B cell (primary cell): ENCODE measurements around the gene ADCY1. TPM values are rescaled to one million over a fixed set of nuclear protein-coding genes. Genes with fewer than 3 reads are reported as not detected.

ENCODE experiments used
- ATAC-seq: fragments of 200-7000 bp; cut with Tn5 transposase; one replicate; pipeline ENCODE4 v1.10.0; 2021; ENCODE audit warnings: low read depth, mild to moderate bottlenecking, moderate number of reproducible peaks, moderate library complexity
- CTCF ChIA-PET: fragments of 350-600 bp; sonication (Branson Sonifier 250); formaldehyde crosslinking; loops from one replicate; lab custom pipeline; 2021; ENCODE audit warnings: antibody characterized with exemption, inconsistent platforms; lab: Charles Lee
- POLR2A ChIA-PET: fragments of 350-600 bp; sonication (Branson Sonifier 250); formaldehyde crosslinking; loops from one replicate; lab custom pipeline; 2021; ENCODE audit warnings: antibody characterized with exemption; lab: Charles Lee
- DNase-seq: peaks from one replicate; pipeline ENCODE4 v3.0.0; 2013
- H2AFZ ChIP-seq: 2 replicates; pipeline ENCODE4 v1.6.1; 2012; ENCODE audit warnings: mild to moderate bottlenecking, low read depth, low read length; ENCODE audit not compliant: insufficient read depth, poor library complexity, severe bottlenecking
- H3K27ac ChIP-seq, 2 donors: 1 replicate in 1 of 2; 2 replicates in 1 of 2; pipeline ENCODE4 v1.5.1; 2012 to 2013; ENCODE audit warnings: low read length in 2 of 2, mild to moderate bottlenecking in 2 of 2, moderate library complexity in 1 of 2
- H3K27me3 ChIP-seq, 4 experiments: fragments of 200-600 bp in 1 of 4; sonication (generic) in 1 of 4; replicated peaks in 1 of 4; 1 replicate in 2 of 4; 2 replicates in 2 of 4; pipeline versions ENCODE4 v1.6.1 to v1.7.0; 2013 to 2016; ENCODE audit warnings: low read length in 3 of 4, mild to moderate bottlenecking in 2 of 4, mixed read lengths in 1 of 4, moderate library complexity in 1 of 4; ENCODE audit not compliant: insufficient read depth in 4 of 4, control insufficient read depth in 3 of 4; ENCODE audit errors: control extremely low read depth in 1 of 4
- H3K36me3 ChIP-seq, 2 experiments: replicated peaks in 1 of 2; 1 replicate in 1 of 2; 2 replicates in 1 of 2; pipeline versions ENCODE4 v1.6.1 to v1.7.1; 2013; ENCODE audit warnings: low read length in 1 of 2; ENCODE audit not compliant: insufficient read depth in 2 of 2, control insufficient read depth in 1 of 2; ENCODE audit errors: control extremely low read depth in 1 of 2, extremely low read depth in 1 of 2
- H3K4me1 ChIP-seq, 2 donors: fragments of 200-600 bp in 1 of 2; sonication (generic) in 1 of 2; 1 replicate in 1 of 2; 2 replicates in 1 of 2; pipeline versions ENCODE4 v1.5.1 to v1.6.1; 2013 to 2017; ENCODE audit warnings: low read length in 2 of 2; ENCODE audit not compliant: control insufficient read depth in 2 of 2, insufficient read depth in 2 of 2
- H3K4me2 ChIP-seq: replicated peaks from 2 replicates; pipeline ENCODE3; 2012; ENCODE audit warnings: mild to moderate bottlenecking, low read depth, low read length; ENCODE audit not compliant: poor library complexity, severe bottlenecking
- H3K4me3 ChIP-seq, 5 experiments: fragments of 200-600 bp in 1 of 5; sonication (generic) in 1 of 5; 1 replicate in 3 of 5; 2 replicates in 2 of 5; pipeline versions ENCODE4 v1.5.1 to v1.7.0; 2011 to 2016; ENCODE audit warnings: low read length in 4 of 5, mild to moderate bottlenecking in 4 of 5, low read depth in 2 of 5, control low read depth in 1 of 5, moderate library complexity in 1 of 5; ENCODE audit not compliant: insufficient read depth in 1 of 5; ENCODE audit errors: control extremely low read depth in 1 of 5, extremely low read depth in 1 of 5
- H3K79me2 ChIP-seq: fragments of 200-600 bp; sonication (generic); one replicate; pipeline ENCODE4 v1.6.0; 2016; ENCODE audit warnings: low read length; ENCODE audit not compliant: control insufficient read depth, insufficient read depth
- H3K9ac ChIP-seq: fragments of 200-600 bp; sonication (generic); 2 replicates; pipeline ENCODE4 v1.6.1; 2017; ENCODE audit warnings: mild to moderate bottlenecking, low read length, moderate library complexity
- H3K9me3 ChIP-seq, 3 donors: one replicate each; pipeline versions ENCODE4 v1.6.1 to v1.7.1; 2013; ENCODE audit warnings: low read length in 2 of 3; ENCODE audit not compliant: control insufficient read depth in 2 of 3, insufficient read depth in 1 of 3; ENCODE audit errors: control extremely low read depth in 1 of 3
- H4K20me1 ChIP-seq: 2 replicates; pipeline ENCODE4 v1.6.0; 2012; ENCODE audit warnings: mild to moderate bottlenecking, low read length; ENCODE audit not compliant: insufficient read depth, control insufficient read depth, poor library complexity, severe bottlenecking
- H3K27ac Mint-ChIP-seq: one replicate; pipeline ENCODE4 v1.8.0; 2021; ENCODE audit warnings: mixed read lengths
- H3K27me3 Mint-ChIP-seq: one replicate; pipeline ENCODE4 v1.8.0; 2021; ENCODE audit warnings: mixed read lengths
- H3K4me1 Mint-ChIP-seq: one replicate; pipeline ENCODE4 v1.8.0; 2021; ENCODE audit warnings: mixed read lengths
- H3K4me3 Mint-ChIP-seq: one replicate; pipeline ENCODE4 v1.8.0; 2021; ENCODE audit warnings: mixed read lengths
- H3K9me3 Mint-ChIP-seq: one replicate; pipeline ENCODE4 v1.8.0; 2022; ENCODE audit warnings: mixed read lengths; ENCODE audit not compliant: insufficient read depth
- EZH2 ChIP-seq: IDR thresholded peaks from 2 replicates; pipeline ENCODE4 v1.6.1; 2012; ENCODE audit warnings: borderline replicate concordance, low read depth, mild to moderate bottlenecking, moderate library complexity, low read length; ENCODE audit not compliant: insufficient read depth, poor library complexity, severe bottlenecking
- WGBS: methylation state at CpG from one replicate; pipeline ENCODE4 v1.1.5; 2013; ENCODE audit warnings: missing lambda C conversion rate; ENCODE audit not compliant: insufficient coverage; 5-methylcytosine and 5-hydroxymethylcytosine counted together
- intact Hi-C: fragments of 100-400 bp; cut with micrococcal nuclease; formaldehyde crosslinking; loops from one replicate; pipeline ENCODE4 v1.10.0; 2022
- polyA plus RNA-seq: library from polyadenylated mRNA; depleted of rRNA; stranded (reverse); fragments of >200 nt; gene quantifications from 2 replicates; pipeline ENCODE4 v1.2.3, GENCODE V29; 2012
- total RNA-seq, 2 donors: library from RNA; stranded (reverse); fragments of 120-200 nt in 1 of 2; gene quantifications; 1 replicate in 1 of 2; 2 replicates in 1 of 2; pipeline versions ENCODE4 v1.2.3 to v1.2.4, GENCODE V29; 2013 to 2022
- TF ChIP-seq, protein P1 (sequence below): fragments of 200-600 bp; IDR thresholded peaks from one replicate; pipeline ENCODE4 v1.8.0; 2022; ENCODE audit warnings: antibody characterized with exemption, mild to moderate bottlenecking

The ADCY1 gene
- total and polyA plus RNA-seq, 2 donors (not counting 1 experiment from before 2014, with no cell fraction given): 0.05 to 0.12 TPM

DNA sequence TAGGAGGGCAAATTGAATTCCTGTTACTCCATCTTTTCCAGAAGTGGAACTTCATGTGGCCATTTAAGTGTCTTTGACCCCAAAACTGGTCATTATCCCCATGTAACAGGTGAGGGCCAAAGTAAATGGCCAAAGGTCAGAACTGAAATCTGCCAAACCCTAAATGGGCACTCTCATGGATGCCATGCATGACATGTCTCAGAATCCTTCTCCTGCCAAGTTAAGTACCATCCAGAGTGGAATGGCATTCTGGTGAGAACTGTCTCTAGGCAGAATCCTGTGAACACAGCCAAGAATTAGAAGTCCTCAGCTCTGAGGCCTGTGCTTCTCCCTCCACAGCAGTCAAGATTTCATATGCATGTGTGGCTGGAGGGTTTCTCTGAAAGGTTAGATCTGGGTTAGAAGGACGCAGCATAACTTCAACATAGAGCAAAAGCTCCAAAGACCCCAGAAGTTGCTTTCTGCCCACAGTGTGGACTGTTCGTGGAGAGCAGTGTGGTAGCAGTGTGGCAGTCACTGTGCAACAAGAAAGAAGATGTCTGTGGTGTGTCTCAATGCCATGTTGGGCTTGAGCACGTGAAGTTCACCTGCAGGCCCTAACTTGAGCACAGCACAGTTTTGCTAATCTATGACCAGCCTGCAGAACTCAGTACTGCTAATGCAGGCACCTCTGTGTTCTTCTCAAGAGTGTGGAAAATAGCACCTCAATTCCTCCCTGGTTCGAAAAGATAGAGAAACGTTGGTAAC is 121.3 kb downstream of the ADCY1 start:
- ChIA-PET CTCF (no interaction called here), POLR2A (no interaction called here)
- no peaks in the 10 kb centered on the region for H3K79me2 ChIP-seq
- H3K27me3 ChIP-seq: peaks cover 0 to 5% (median 0%) of the 10 kb centered on the region in 4 experiments
- H3K36me3 ChIP-seq: no peaks in the 10 kb centered on the region
- H2AFZ ChIP-seq: no peak overlapping the region
- DNase-seq (no peak), ATAC-seq (no peak)
- H3K4me3 Mint-ChIP-seq: no peak overlapping the region
- no peaks in the 10 kb centered on the region for H3K9me3 ChIP-seq
- no peak overlapping the region for H3K9ac ChIP-seq
- no peak overlapping the region for H3K27ac ChIP-seq
- 73% methylated on average over 4 of the region's 5 CpGs for WGBS
- no peak overlapping the region for H3K4me3 ChIP-seq
- no peak overlapping the region for H3K27ac Mint-ChIP-seq
- H3K9me3 Mint-ChIP-seq: no peaks in the 10 kb centered on the region
- no peaks in the 10 kb centered on the region for H3K4me1 ChIP-seq
- H4K20me1 ChIP-seq: no peaks in the 10 kb centered on the region
- no peak overlapping the region for H3K4me2 ChIP-seq
- no peaks in the 10 kb centered on the region for H3K4me1 Mint-ChIP-seq
- intact Hi-C loops: no loop called here
- peaks cover 4% of the 10 kb centered on the region for H3K27me3 Mint-ChIP-seq
- TF ChIP-seq EZH2: no peak
- TF ChIP-seq, protein P1, sequence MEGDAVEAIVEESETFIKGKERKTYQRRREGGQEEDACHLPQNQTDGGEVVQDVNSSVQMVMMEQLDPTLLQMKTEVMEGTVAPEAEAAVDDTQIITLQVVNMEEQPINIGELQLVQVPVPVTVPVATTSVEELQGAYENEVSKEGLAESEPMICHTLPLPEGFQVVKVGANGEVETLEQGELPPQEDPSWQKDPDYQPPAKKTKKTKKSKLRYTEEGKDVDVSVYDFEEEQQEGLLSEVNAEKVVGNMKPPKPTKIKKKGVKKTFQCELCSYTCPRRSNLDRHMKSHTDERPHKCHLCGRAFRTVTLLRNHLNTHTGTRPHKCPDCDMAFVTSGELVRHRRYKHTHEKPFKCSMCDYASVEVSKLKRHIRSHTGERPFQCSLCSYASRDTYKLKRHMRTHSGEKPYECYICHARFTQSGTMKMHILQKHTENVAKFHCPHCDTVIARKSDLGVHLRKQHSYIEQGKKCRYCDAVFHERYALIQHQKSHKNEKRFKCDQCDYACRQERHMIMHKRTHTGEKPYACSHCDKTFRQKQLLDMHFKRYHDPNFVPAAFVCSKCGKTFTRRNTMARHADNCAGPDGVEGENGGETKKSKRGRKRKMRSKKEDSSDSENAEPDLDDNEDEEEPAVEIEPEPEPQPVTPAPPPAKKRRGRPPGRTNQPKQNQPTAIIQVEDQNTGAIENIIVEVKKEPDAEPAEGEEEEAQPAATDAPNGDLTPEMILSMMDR: no peak

DNA sequence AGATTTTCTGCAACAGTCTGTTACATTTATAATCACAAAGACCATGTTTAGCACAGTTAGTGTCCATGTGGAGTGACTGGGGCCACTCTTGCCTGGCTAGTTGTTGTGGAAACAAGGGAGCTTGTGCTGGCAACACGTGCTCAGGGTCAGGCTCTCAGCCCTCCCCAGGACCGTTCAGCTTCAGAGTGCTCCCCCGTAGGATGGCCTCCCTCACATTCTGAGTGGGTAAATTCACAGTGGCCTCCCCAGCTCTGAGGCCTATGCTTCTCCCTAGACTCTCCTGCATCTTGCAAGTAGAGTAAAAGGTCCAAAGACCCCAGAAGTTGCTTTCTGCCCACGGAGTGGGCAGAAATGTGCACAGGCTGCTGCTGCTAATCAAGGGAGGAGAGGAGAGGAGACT is 122.3 kb downstream of the ADCY1 start:
- no peaks in the 10 kb centered on the region for H4K20me1 ChIP-seq
- H3K27ac ChIP-seq: no peak overlapping the region
- Mint-ChIP-seq H3K4me1 (no peaks in the 10 kb centered on the region), H3K9me3 (no peaks in the 10 kb centered on the region), H3K4me3 (no peak overlapping the region), H3K27me3 (peaks cover 4% of the 10 kb centered on the region), H3K27ac (no peak overlapping the region)
- no peaks in the 10 kb centered on the region for H3K9me3 ChIP-seq
- no peak for ATAC-seq
- no peak for DNase-seq
- no peak overlapping the region for H2AFZ ChIP-seq
- 82% methylated on average over 3 of the region's 4 CpGs for WGBS
- ChIA-PET POLR2A (no interaction called here), CTCF (no interaction called here)
- H3K79me2 ChIP-seq: no peaks in the 10 kb centered on the region
- TF ChIP-seq, protein P1: no peak
- no peak for TF ChIP-seq EZH2
- intact Hi-C loops: no loop called here
- no peaks in the 10 kb centered on the region for H3K36me3 ChIP-seq
- no peak overlapping the region for H3K4me3 ChIP-seq
- H3K9ac ChIP-seq: no peak overlapping the region
- H3K4me1 ChIP-seq: no peaks in the 10 kb centered on the region
- peaks cover 0 to 5% (median 0%) of the 10 kb centered on the region in 4 experiments for H3K27me3 ChIP-seq
- H3K4me2 ChIP-seq: no peak overlapping the region
